Caco-2 (cell line): ENCODE data around the gene CLEC2B. TPM values are rescaled to one million over a fixed set of nuclear protein-coding genes. Genes with fewer than 3 reads are reported as not detected.

Experiments
- BruUV-seq: library from RNA; stranded (reverse); fragments of 400-500 nt; replicated peaks from 2 replicates; lab custom pipeline; 2021; lab: Mats Ljungman, UMichigan
- CTCF ChIA-PET: fragments of 300-600 bp; sonication (Branson Sonifier 250); formaldehyde crosslinking; loops from one replicate; lab custom pipeline; 2022; ENCODE audit warnings: antibody characterized with exemption; lab: Charles Lee
- POLR2A ChIA-PET: fragments of 300-600 bp; sonication (Branson Sonifier 250); formaldehyde crosslinking; loops from one replicate; lab custom pipeline; 2022; ENCODE audit warnings: antibody characterized with exemption; lab: Charles Lee
- DNase-seq, 2 experiments: peaks; one replicate each; pipeline versions ENCODE4 v3.0.0 to v3.0.0-alpha.2; 2020 to 2022
- H3K27me3 ChIP-seq: replicated peaks from 2 replicates; pipeline ENCODE4 v1.6.0; 2011; ENCODE audit warnings: low read length; ENCODE audit not compliant: control insufficient read depth, insufficient read depth
- H3K36me3 ChIP-seq: 2 replicates; pipeline ENCODE4 v1.5.1; 2011; ENCODE audit warnings: low read length; ENCODE audit not compliant: control insufficient read depth, insufficient read depth
- H3K4me1 ChIP-seq: fragments of 250-450 bp; sonication (Bioruptor Pico); 2 replicates; pipeline ENCODE4 v1.5.1; 2020; ENCODE audit warnings: mild to moderate bottlenecking
- H3K4me3 ChIP-seq: 2 replicates; pipeline ENCODE4 v1.5.1; 2011; ENCODE audit warnings: low read depth, mild to moderate bottlenecking, control low read depth, low read length
- H3K9me3 ChIP-seq: fragments of 250-450 bp; sonication (Bioruptor Pico); 2 replicates; pipeline ENCODE4 v1.5.1; 2020; ENCODE audit warnings: mild to moderate bottlenecking, moderate library complexity
- H3K27ac Mint-ChIP-seq: one replicate; pipeline ENCODE4 v1.8.0; 2022; ENCODE audit warnings: mixed read lengths; ENCODE audit not compliant: unreplicated experiment
- H3K27me3 Mint-ChIP-seq: one replicate; pipeline ENCODE4 v1.8.0; 2022; ENCODE audit warnings: mixed read lengths; ENCODE audit not compliant: insufficient read depth, unreplicated experiment
- H3K36me3 Mint-ChIP-seq: one replicate; pipeline ENCODE4 v1.8.0; 2022; ENCODE audit warnings: mild to moderate bottlenecking, mixed read lengths; ENCODE audit not compliant: insufficient read depth, unreplicated experiment
- H3K4me1 Mint-ChIP-seq: one replicate; pipeline ENCODE4 v1.8.0; 2022; ENCODE audit warnings: low read depth, mixed read lengths; ENCODE audit not compliant: unreplicated experiment
- H3K4me3 Mint-ChIP-seq: one replicate; pipeline ENCODE4 v1.8.0; 2022; ENCODE audit warnings: mild to moderate bottlenecking, moderate library complexity, mixed read lengths; ENCODE audit not compliant: unreplicated experiment
- H3K9me3 Mint-ChIP-seq: one replicate; pipeline ENCODE4 v1.8.0; 2022; ENCODE audit warnings: mixed read lengths; ENCODE audit not compliant: unreplicated experiment
- intact Hi-C: fragments of 100-400 bp; cut with micrococcal nuclease; formaldehyde crosslinking; loops from one replicate; pipeline ENCODE4 v1.10.0; 2022; ENCODE audit not compliant: unreplicated experiment
- total RNA-seq: library from RNA; stranded (reverse); gene quantifications from 2 replicates; pipeline ENCODE4 v1.2.3, GENCODE V29; 2022
- TF ChIP-seq, protein P1 (sequence below), 2 experiments: fragments of 200-600 bp in 1 of 2; IDR thresholded peaks; 1 replicate in 1 of 2; 2 replicates in 1 of 2; pipeline versions ENCODE4 v1.5.1 to v1.8.0; 2011 to 2022; ENCODE audit warnings: antibody characterized with exemption in 1 of 2, control low read depth in 1 of 2, inconsistent platforms in 1 of 2, low read depth in 1 of 2, low read length in 1 of 2, mild to moderate bottlenecking in 1 of 2, moderate library complexity in 1 of 2; ENCODE audit not compliant: insufficient read depth in 1 of 2, severe bottlenecking in 1 of 2, unreplicated experiment in 1 of 2

The CLEC2B gene
- total RNA-seq, 1 experiment from 2014 or later = not detected

DNA sequence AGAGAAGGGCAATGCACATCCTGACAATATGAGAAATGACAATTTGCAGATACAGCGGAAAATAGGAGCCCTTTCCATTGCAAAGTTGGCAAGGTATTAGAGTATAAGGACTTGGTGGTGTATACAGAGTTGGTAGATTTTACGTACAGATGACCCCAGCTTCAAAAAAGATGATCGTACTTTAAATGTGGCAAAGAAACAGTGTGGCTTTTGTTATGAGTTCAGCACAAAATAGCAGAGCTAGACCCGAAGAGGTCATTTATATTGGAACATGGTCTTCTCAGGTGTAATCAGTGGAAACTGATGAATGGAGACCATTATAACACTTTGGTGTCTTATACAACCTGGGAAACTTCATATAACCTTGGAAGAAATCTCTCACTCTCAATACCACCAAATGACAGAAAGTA is 2.3 kb downstream of the CLEC2B start:
- Mint-ChIP-seq H3K36me3 (no peaks in the 10 kb centered on the region), H3K27me3 (peaks cover 31% of the 10 kb centered on the region), H3K4me1 (peaks cover 11% of the 10 kb centered on the region), H3K4me3 (no peak overlapping the region), H3K9me3 (no peaks in the 10 kb centered on the region), H3K27ac (no peak overlapping the region)
- Histone ChIP-seq H3K36me3 (no peaks in the 10 kb centered on the region), H3K4me3 (no peak overlapping the region), H3K27me3 (no peaks in the 10 kb centered on the region), H3K4me1 (no peaks in the 10 kb centered on the region; the same call in 1 of the 2 replicates), H3K9me3 (no peaks in the 10 kb centered on the region)
- ChIA-PET CTCF (no interaction called here), POLR2A (no interaction called here)
- BruUV-seq = no TSS peak
- TF ChIP-seq, protein P1, sequence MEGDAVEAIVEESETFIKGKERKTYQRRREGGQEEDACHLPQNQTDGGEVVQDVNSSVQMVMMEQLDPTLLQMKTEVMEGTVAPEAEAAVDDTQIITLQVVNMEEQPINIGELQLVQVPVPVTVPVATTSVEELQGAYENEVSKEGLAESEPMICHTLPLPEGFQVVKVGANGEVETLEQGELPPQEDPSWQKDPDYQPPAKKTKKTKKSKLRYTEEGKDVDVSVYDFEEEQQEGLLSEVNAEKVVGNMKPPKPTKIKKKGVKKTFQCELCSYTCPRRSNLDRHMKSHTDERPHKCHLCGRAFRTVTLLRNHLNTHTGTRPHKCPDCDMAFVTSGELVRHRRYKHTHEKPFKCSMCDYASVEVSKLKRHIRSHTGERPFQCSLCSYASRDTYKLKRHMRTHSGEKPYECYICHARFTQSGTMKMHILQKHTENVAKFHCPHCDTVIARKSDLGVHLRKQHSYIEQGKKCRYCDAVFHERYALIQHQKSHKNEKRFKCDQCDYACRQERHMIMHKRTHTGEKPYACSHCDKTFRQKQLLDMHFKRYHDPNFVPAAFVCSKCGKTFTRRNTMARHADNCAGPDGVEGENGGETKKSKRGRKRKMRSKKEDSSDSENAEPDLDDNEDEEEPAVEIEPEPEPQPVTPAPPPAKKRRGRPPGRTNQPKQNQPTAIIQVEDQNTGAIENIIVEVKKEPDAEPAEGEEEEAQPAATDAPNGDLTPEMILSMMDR (IDR thresholded peaks at IDR 0.05; ENCODE audit: insufficient read depth in 1 of 2, low read depth in 1 of 2, low read length in 1 of 2, severe bottlenecking in 1 of 2, unreplicated experiment in 1 of 2) = no peak
- intact Hi-C loops = no loop called here
- no peak for DNase-seq

DNA sequence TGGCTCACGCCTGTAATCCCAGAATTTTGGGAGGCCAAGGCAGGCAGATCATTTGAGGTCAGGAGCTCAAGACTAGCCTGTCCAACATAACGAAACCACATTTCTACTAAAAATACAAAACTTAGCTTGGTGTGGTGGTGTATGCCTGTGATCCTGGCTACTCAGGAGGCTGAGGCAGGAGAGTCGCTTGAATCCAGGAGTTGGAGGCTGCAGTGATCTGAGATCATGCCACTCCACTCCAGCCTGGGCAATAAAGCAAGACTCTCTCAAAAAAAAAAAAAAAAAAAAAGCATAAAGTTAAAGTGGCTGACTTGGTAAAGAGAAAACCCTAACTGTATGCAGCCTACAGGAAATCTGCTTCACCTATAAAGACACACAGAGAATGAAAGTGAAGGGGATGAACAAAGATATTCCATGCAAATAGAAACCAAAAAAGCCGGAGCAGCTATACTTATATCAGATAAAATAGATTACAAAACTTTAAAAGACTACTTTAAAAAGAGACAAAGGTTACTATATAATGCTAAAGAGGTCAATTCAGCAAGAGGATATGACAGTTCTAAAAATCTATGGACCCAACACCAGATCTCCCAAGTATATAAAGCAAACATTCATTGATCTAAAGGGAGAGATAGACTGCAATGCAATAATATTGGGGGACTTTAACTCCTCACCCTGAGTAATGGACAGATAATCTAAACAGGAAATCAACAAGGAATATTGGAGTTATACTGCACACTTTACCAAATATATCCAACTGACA is 4.1 kb downstream of the CLEC2B start:
- CTCF ChIA-PET = no interaction called here
- no TSS peak for BruUV-seq
- H3K9me3 ChIP-seq = no peaks in the 10 kb centered on the region

DNA sequence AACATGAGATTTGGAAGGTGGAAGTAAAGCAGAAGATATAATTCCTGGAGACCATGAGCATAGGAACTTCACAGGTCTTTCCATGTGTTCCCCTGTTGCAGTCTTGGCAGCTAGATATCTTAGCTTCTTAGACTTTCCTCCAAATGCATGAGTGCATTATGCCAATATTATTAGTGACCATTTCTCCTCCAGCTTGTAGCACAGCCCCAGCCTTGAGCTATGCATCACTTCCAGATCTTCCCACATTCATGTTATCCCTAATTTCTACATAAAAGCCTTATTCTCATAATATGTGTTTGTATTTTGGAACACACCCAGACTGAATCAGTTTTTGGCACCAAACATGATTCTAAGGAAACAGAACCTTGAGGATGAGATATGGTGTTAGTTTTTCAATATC is 11.0 kb downstream of the CLEC2B start:
- intact Hi-C loops = no loop called here
- no peak overlapping the region for H3K27ac Mint-ChIP-seq
- no peak for DNase-seq
- BruUV-seq = no TSS peak
- no peak overlapping the region for H3K4me3 Mint-ChIP-seq
- H3K4me1 ChIP-seq = no peaks in the 10 kb centered on the region
- no peaks in the 10 kb centered on the region for H3K36me3 ChIP-seq
- H3K4me3 ChIP-seq = no peak overlapping the region
- TF ChIP-seq, protein P1 (IDR thresholded peaks at IDR 0.05; ENCODE audit: insufficient read depth in 1 of 2, low read depth in 1 of 2, low read length in 1 of 2, severe bottlenecking in 1 of 2, unreplicated experiment in 1 of 2) = no peak
- POLR2A ChIA-PET = no interaction called here
- peaks cover 31% of the 10 kb centered on the region for H3K27me3 Mint-ChIP-seq
- no peaks in the 10 kb centered on the region for H3K9me3 Mint-ChIP-seq
- no peaks in the 10 kb centered on the region for H3K27me3 ChIP-seq
- CTCF ChIA-PET = interaction anchor here (0.5 kb wide), 1 partner anchor 337 kb away, joined by 3 read pairs; no protein-coding TSS in a partner anchor
- H3K9me3 ChIP-seq = no peaks in the 10 kb centered on the region
- no peaks in the 10 kb centered on the region for H3K36me3 Mint-ChIP-seq
- no peaks in the 10 kb centered on the region for H3K4me1 Mint-ChIP-seq

More for the DNA sequence above, 4.1 kb downstream of the CLEC2B start:
- intact Hi-C loops = no loop called here
- TF ChIP-seq, protein P1 (IDR thresholded peaks at IDR 0.05; ENCODE audit: insufficient read depth in 1 of 2, low read depth in 1 of 2, low read length in 1 of 2, severe bottlenecking in 1 of 2, unreplicated experiment in 1 of 2) = no peak
- H3K4me3 ChIP-seq = no peak overlapping the region
- DNase-seq = no peak
- H3K9me3 Mint-ChIP-seq = no peaks in the 10 kb centered on the region
- H3K27me3 Mint-ChIP-seq = peaks cover 34% of the 10 kb centered on the region
- no peaks in the 10 kb centered on the region for H3K27me3 ChIP-seq
- no peaks in the 10 kb centered on the region for H3K36me3 ChIP-seq
- H3K4me3 Mint-ChIP-seq = no peak overlapping the region
- H3K4me1 ChIP-seq = no peaks in the 10 kb centered on the region; the same call in 1 of the 2 replicates
- no peaks in the 10 kb centered on the region for H3K36me3 Mint-ChIP-seq
- peaks cover 5% of the 10 kb centered on the region for H3K4me1 Mint-ChIP-seq
- H3K27ac Mint-ChIP-seq = no peak overlapping the region
- POLR2A ChIA-PET = no interaction called here
